Measurements from ENCODE around the gene FBN3. TPM values are rescaled to one million over a fixed set of nuclear protein-coding genes. Genes with fewer than 3 reads are reported as not detected.

Gene FBN3
- total RNA-seq, 1 donor from 2014 or later, result 0.02 TPM

- intact Hi-C loops (cut with micrococcal nuclease), result no loop called here
Observed at GRCh38 chr19:8148410-8149260, 757 bp downstream of the FBN3 start.

DNA sequence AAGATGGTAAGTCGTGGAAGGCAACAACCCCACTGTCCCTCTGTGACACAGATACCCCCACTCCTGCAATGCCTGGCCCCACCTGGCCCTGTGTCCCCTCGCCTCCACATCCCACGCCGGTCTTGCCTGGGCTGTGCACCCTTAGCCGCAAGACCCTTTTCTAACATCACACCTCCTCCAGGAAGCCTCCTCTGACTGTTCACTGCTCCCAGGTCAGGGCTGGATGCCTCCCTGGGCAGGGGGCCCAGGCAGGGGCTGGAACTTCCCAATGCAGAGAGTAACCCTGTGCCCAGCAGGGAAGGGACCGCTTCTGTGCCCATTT is 1.3 kb downstream of the FBN3 start:
- intact Hi-C loops (cut with micrococcal nuclease), result no loop called here

- intact Hi-C loops (cut with micrococcal nuclease), result no loop called here
Observed at GRCh38 chr19:8147582-8147978, 1.8 kb downstream of the FBN3 start.

GRCh38 chr19:8146877-8147581 is 2.4 kb downstream of the FBN3 start:
- intact Hi-C loops (cut with micrococcal nuclease), result no loop called here

GRCh38 chr19:8144273-8144995 is 5.0 kb downstream of the FBN3 start:
- intact Hi-C loops (cut with micrococcal nuclease), result no loop called here

GRCh38 chr19:8143041-8143440 is 6.4 kb downstream of the FBN3 start:
- intact Hi-C loops (cut with micrococcal nuclease), result no loop called here

DNA sequence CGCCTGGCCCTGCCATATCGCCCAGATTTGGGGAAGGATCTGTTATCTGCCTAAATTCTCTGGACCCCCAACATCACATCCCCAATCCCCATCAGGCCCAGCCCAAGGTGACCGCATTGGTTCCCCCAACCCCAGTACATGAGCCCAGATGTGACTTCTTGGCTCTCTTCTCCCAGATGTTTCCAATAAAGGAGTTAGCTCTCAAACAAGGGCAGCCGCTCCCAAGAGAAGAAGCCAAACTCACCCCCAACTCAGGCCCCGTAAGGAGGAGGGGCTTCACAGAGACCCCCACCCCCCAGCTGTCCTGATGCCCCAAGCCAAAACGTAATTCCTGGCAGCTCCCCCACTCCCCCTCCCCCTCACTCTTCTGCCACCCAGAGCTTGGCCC is 6.9 kb downstream of the FBN3 start:
- intact Hi-C loops (cut with micrococcal nuclease), result no loop called here

DNA sequence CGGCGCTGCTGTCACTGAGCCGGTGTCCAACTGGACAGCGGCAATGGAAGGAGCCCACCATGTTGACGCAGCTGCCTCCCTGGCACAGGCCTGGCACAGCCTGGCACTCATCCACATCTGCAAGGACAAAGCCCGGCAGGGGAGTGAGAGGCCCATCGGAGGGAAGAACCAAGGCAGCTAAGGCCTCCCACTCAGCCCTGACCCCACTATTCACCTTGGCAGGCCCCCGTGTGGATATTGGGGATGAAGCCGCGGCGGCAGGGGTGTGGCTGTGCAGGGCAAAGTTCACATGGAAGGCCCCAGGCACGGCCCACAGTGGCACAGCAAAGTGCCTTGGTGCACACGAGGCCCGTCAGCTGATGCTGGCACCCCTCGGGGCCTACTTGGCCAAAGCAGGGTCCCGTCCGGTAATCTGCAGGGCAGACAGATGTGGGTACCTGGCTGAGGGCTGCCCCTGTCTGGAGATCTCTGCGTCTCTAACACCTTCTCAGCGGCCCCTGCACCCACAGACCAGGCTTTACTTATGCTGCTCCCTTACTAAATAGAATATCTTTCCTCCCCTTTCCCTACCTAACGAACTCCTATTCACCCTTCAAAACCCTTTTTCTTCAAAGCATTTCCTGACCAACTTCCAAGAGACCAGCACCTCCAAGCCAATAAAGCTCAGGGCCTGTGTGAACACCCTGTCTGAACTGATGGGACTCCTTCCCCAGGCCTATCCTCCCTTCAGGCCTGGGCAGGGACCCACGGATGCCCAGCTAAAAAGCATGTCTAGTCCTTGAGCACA is 7.5 kb downstream of the FBN3 start:
- intact Hi-C loops (cut with micrococcal nuclease), result no loop called here

GRCh38 chr19:8138201-8138600 is 11.2 kb downstream of the FBN3 start:
- intact Hi-C loops (cut with micrococcal nuclease), result no loop called here

DNA sequence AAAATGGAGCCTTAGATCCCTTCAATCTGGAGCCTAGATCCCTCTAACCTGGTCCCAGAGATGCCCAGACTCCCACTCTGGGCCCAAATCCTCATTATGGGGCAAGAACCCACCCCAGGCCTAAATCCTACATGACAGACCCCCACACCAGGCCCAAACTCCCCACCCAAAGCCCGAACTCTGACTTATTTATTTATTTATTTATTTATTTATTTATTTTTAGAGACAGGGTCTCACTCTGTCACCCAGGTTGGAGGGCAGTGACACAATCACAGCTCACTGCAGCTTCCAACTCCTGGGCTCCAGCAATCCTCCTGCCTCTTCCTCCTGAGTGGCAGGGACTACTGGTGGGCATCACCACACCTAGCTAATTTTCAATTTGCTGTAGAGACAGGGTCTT is 12.0 kb downstream of the FBN3 start:
- intact Hi-C loops (cut with micrococcal nuclease), result no loop called here

GRCh38 chr19:8135946-8136618 is 13.3 kb downstream of the FBN3 start:
- intact Hi-C loops (cut with micrococcal nuclease), result no loop called here

DNA sequence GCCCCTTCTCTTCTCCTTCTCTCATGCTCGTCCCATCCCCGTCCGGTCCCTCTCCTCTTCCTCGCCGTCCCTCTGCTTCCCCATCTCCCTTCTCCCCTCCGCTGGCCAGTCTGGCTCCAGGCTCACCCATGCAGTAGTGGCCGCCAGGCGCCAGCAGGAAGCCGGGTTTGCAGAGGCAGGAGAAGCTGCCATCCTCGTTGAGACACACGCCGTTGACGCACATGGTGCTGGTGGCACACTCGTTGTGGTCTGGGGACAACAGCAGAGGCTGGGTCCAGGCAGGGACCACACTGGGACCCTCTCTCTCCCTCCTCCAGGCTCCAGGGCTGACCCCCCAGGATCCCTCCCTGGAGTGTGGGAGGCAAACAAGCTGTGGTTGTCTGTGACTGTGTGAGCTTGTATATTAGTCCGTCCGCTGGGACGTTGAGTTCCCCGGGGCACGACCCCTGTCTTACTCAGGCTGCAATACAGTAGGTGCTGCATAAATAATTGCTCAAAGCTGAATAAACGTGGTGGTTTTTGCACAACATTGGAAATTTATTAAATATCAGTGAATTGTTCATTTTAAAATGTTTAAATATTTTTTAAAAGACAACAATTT is 16.4 kb downstream of the FBN3 start:
- intact Hi-C loops (cut with micrococcal nuclease), result no loop called here

- intact Hi-C loops (cut with micrococcal nuclease), result no loop called here
Observed at GRCh38 chr19:8131517-8131916, 17.9 kb downstream of the FBN3 start.

GRCh38 chr19:8129061-8129618 is 20.3 kb downstream of the FBN3 start:
- intact Hi-C loops (cut with micrococcal nuclease), result no loop called here

DNA sequence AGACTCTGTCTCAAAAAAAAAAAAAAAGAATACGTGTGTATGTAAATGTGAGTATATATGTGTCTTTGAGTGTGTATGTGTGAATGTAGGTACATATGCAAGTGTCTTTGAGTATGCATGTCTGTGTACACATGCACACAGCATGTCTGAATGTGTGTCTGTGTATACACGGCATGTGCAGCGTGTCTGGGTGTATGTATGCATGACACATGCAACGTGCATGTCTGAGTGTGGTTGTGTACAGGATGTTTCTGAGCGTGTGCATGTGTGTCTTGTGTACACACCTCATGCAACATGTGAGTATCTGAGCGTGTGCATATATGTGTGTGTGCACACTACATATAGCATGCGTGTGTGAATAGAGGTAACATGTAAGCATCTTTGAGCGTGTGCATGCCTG is 20.8 kb downstream of the FBN3 start:
- intact Hi-C loops (cut with micrococcal nuclease), result no loop called here

DNA sequence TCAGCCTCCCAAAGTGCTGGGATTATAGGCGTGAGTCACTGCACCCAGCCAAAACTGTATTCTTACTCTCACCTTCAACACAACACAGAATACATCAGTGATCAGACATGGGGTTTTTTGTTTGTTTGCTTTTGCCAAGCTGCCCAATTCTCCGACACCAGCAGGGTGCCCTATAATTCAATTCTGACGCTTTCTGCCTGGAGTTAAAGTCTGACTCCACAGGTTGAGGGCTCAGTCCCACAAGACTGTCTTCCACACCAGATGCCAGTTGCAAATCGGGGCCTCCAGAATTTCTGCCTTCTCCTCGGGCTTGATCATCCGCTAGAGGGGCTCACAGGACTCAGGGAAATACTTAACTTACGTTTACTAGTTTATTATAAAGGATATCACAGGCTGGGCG is 22.1 kb downstream of the FBN3 start:
- intact Hi-C loops (cut with micrococcal nuclease), result no loop called here

- intact Hi-C loops (cut with micrococcal nuclease), result no loop called here
Observed at GRCh38 chr19:8126511-8126910, 22.9 kb downstream of the FBN3 start.

DNA sequence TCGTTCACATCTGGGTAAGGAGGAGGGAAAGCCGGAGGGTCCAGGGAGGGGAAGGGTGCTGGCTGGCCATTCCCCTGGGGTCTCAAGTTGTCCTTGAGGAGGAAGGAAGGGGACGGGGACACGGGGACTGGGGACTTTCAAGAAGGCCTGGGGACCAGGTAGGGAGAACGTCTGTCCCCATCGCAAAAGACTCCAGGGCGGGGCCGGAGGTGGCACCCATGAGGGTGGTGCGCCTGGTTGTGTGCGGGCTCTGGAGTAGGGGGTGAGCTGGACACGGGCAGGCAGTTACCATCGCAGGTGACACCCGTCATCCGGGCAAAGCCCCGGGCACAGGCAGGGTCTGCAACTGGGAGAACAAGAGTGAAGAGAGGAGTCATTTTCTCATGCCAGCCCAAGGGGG is 23.4 kb downstream of the FBN3 start:
- intact Hi-C loops (cut with micrococcal nuclease), result no loop called here

GRCh38 chr19:8123683-8124082 is 25.7 kb downstream of the FBN3 start:
- intact Hi-C loops (cut with micrococcal nuclease), result no loop called here

All from T-helper 1 cell treated with Interleukin-12 subunit alpha and Interleukin-12 subunit beta and Interleukin-4 antibody, amounts not matched to agents 30 ng/mL and 1 ng/mL, for 36 hours (primary cell).